Neural cell (in vitro differentiated cells): Measurements from ENCODE around the gene FBL. TPM values are rescaled to one million over a fixed set of nuclear protein-coding genes. Genes with fewer than 3 reads are reported as not detected.

Source experiments
- H2AFZ ChIP-seq: fragments of 200-600, 300-800 bp; sonication (generic), shearing (Covaris generic); 2 replicates; pipeline ENCODE4 v1.6.0; 2014; ENCODE audit warnings: low read depth, mild to moderate bottlenecking, antibody characterized with exemption, low read length, moderate library complexity
- H3F3A ChIP-seq: fragments of 200-600 bp; shearing (Covaris generic); 2 replicates; pipeline ENCODE4 v1.6.1; 2016; ENCODE audit warnings: mild to moderate bottlenecking, moderate library complexity, mixed read lengths, antibody characterized with exemption, low read length; ENCODE audit not compliant: insufficient read depth, poor library complexity, severe bottlenecking
- H3K27ac ChIP-seq: fragments of 200-600, 300-800 bp; sonication (generic), shearing (Covaris generic); 2 replicates; pipeline ENCODE4 v1.5.1; 2014; ENCODE audit warnings: mild to moderate bottlenecking, low read length, moderate library complexity
- H3K27me3 ChIP-seq: fragments of 300-800, 200-600 bp; sonication (generic), shearing (Covaris generic); 2 replicates; pipeline ENCODE4 v1.6.0; 2014; ENCODE audit warnings: mild to moderate bottlenecking, low read depth, low read length, moderate library complexity; ENCODE audit not compliant: insufficient read depth
- H3K36me3 ChIP-seq: fragments of 300-800, 200-600 bp; sonication (generic), shearing (Covaris generic); 2 replicates; pipeline ENCODE4 v1.5.1; 2014; ENCODE audit warnings: mild to moderate bottlenecking, antibody characterized with exemption, low read length, moderate library complexity; ENCODE audit not compliant: insufficient read depth
- H3K4me2 ChIP-seq: fragments of 300-800, 200-600 bp; sonication (generic), shearing (Covaris generic); 2 replicates; pipeline ENCODE4 v1.6.0; 2014; ENCODE audit warnings: mild to moderate bottlenecking, low read length
- H3K4me3 ChIP-seq: fragments of 300-800, 200-600 bp; sonication (generic), shearing (Covaris generic); 2 replicates; pipeline ENCODE4 v1.5.1; 2014; ENCODE audit warnings: mild to moderate bottlenecking, low read length, moderate library complexity
- H3K79me2 ChIP-seq: fragments of 200-600 bp; shearing (Covaris generic); replicated peaks from 2 replicates; pipeline ENCODE4 v1.6.0; 2014; ENCODE audit warnings: mild to moderate bottlenecking, low read length, moderate library complexity; ENCODE audit not compliant: insufficient read depth
- H3K9ac ChIP-seq: fragments of 300-800, 200-600 bp; sonication (generic), shearing (Covaris generic); 2 replicates; pipeline ENCODE4 v1.6.1; 2016; ENCODE audit warnings: mild to moderate bottlenecking, low read length, mixed read lengths
- H3K9me2 ChIP-seq: fragments of 200-600 bp; shearing (Covaris generic); 2 replicates; pipeline ENCODE4 v1.6.1; 2016; ENCODE audit warnings: mild to moderate bottlenecking, low read length, mixed read lengths; ENCODE audit not compliant: insufficient read depth
- H3K9me3 ChIP-seq: fragments of 200-600, 300-800 bp; sonication (generic), shearing (Covaris generic); 2 replicates; pipeline ENCODE4 v1.6.1; 2016; ENCODE audit warnings: mild to moderate bottlenecking, mixed run types, low read length, moderate library complexity, mixed read lengths
- H4K20me1 ChIP-seq: fragments of 200-600 bp; shearing (Covaris generic); 2 replicates; pipeline ENCODE4 v1.6.1; 2016; ENCODE audit warnings: mild to moderate bottlenecking, mixed run types; ENCODE audit not compliant: insufficient read depth
- CTCF ChIP-seq: fragments of 450-650 bp; IDR thresholded peaks from 2 replicates; pipeline ENCODE4 v1.5.1; 2014; ENCODE audit warnings: antibody characterized with exemption, mild to moderate bottlenecking, moderate library complexity; ENCODE audit not compliant: poor library complexity, severe bottlenecking
- EP300 ChIP-seq: fragments of 450-650 bp; conservative IDR thresholded peaks from 2 replicates; pipeline ENCODE4 v1.6.1; 2014; ENCODE audit warnings: antibody characterized with exemption, mild to moderate bottlenecking, moderate library complexity; ENCODE audit not compliant: poor library complexity, severe bottlenecking
- EZH2 ChIP-seq: fragments of 200-600, 300-800 bp; shearing (Covaris generic), sonication (generic); IDR thresholded peaks from 2 replicates; pipeline ENCODE4 v1.6.1; 2014; ENCODE audit warnings: antibody characterized with exemption, low read length, borderline replicate concordance, mild to moderate bottlenecking; ENCODE audit not compliant: insufficient read depth, poor library complexity, severe bottlenecking
- MXI1 ChIP-seq: fragments of 450-650 bp; conservative IDR thresholded peaks from 2 replicates; pipeline ENCODE4 v1.6.1; 2014; ENCODE audit warnings: antibody characterized with exemption, mild to moderate bottlenecking; ENCODE audit not compliant: poor library complexity, severe bottlenecking
- POLR2AphosphoS5 ChIP-seq: IDR thresholded peaks from 2 replicates; pipeline ENCODE4 v1.6.1; 2012
- RAD21 ChIP-seq: fragments of 450-650 bp; conservative IDR thresholded peaks from 2 replicates; pipeline ENCODE4 v1.6.1; 2014; ENCODE audit warnings: antibody characterized with exemption, mild to moderate bottlenecking, moderate library complexity
- REST ChIP-seq: IDR thresholded peaks from 2 replicates; pipeline ENCODE4 v1.6.1; 2012; ENCODE audit warnings: borderline replicate concordance
- SMC3 ChIP-seq: fragments of 450-650 bp; conservative IDR thresholded peaks from 2 replicates; pipeline ENCODE4 v1.6.1; 2014; ENCODE audit warnings: antibody characterized with exemption, mild to moderate bottlenecking, moderate library complexity; ENCODE audit not compliant: poor library complexity
- TAF1 ChIP-seq: IDR thresholded peaks from 2 replicates; pipeline ENCODE4 v1.6.1; 2012; ENCODE audit warnings: low read depth
- polyA plus RNA-seq: library from polyadenylated mRNA; depleted of rRNA; stranded (reverse); fragments of >200 nt; gene quantifications from 2 replicates; pipeline ENCODE4 v1.2.3, GENCODE V29; 2014

The FBL gene
- polyA plus RNA-seq, 1 donor from 2014 or later: 84.7 TPM

- TF ChIP-seq REST (no peak), MXI1 (no peak), TAF1 (no peak), POLR2AphosphoS5 (no peak), CTCF (no peak), SMC3 (no peak), EZH2 (no peak), EP300 (no peak), RAD21 (no peak)
- no peak overlapping the region for H3K9ac ChIP-seq
- H3K4me2 ChIP-seq: no peak overlapping the region
- no peaks in the 10 kb centered on the region for H3K9me3 ChIP-seq
- H3K36me3 ChIP-seq: no peaks in the 10 kb centered on the region
- H2AFZ ChIP-seq: no peak overlapping the region
- H3K27me3 ChIP-seq: no peaks in the 10 kb centered on the region
- no peaks in the 10 kb centered on the region for H3F3A ChIP-seq
- H4K20me1 ChIP-seq: no peaks in the 10 kb centered on the region
- no peaks in the 10 kb centered on the region for H3K79me2 ChIP-seq
- H3K4me3 ChIP-seq: no peak overlapping the region
- H3K27ac ChIP-seq: no peak overlapping the region
- H3K9me2 ChIP-seq: no peaks in the 10 kb centered on the region
Observed at GRCh38 chr19:39865186-39865585, 19.0 kb upstream of the FBL start.

GRCh38 chr19:39864118-39864517 lies 17.9 kb upstream of the FBL start:
- Histone ChIP-seq H3K4me3 (no peak overlapping the region), H3K36me3 (no peaks in the 10 kb centered on the region), H3F3A (no peaks in the 10 kb centered on the region), H2AFZ (no peak overlapping the region), H4K20me1 (no peaks in the 10 kb centered on the region), H3K4me2 (no peak overlapping the region), H3K27me3 (no peaks in the 10 kb centered on the region), H3K27ac (no peak overlapping the region), H3K79me2 (no peaks in the 10 kb centered on the region), H3K9ac (no peak overlapping the region), H3K9me2 (no peaks in the 10 kb centered on the region), H3K9me3 (no peaks in the 10 kb centered on the region)
- TF ChIP-seq REST: no peak
